ENCODE data around the gene APOBEC3F.
A peak's percentile ranks its signal among the peaks of the same experiment; 100 is the strongest.

APOBEC3F gene

GRCh38 chr22:39091126-39092081 is 50.7 kb downstream of the APOBEC3F start:
- H3K36me3 ChIP-seq (ENCODE audit: control insufficient read depth, insufficient read depth, low read length): no peaks in the 10 kb centered on the region
- H3K4me1 ChIP-seq (ENCODE audit: control insufficient read depth, insufficient read depth, low read length): peaks cover 2% of the 10 kb centered on the region
- no peak overlapping the region for H3K4me3 ChIP-seq (ENCODE audit: low read depth, low read length)
- no peak overlapping the region for H3K9ac ChIP-seq (ENCODE audit: low read depth, low read length)
- H3K9me3 ChIP-seq (ENCODE audit: control insufficient read depth, insufficient read depth, low read length): no peaks in the 10 kb centered on the region
- no peaks in the 10 kb centered on the region for H3K27me3 ChIP-seq (ENCODE audit: control insufficient read depth, insufficient read depth, low read length)

- H3K9ac ChIP-seq (ENCODE audit: low read depth, low read length): no peak overlapping the region
These were observed 51.6 kb downstream of the APOBEC3F start for GRCh38 chr22:39092111-39092862.

GRCh38 chr22:39094717-39095389 is 54.2 kb downstream of the APOBEC3F start:
- no peak overlapping the region for H3K4me3 ChIP-seq (ENCODE audit: low read depth, low read length)
- no peaks in the 10 kb centered on the region for H3K9me3 ChIP-seq (ENCODE audit: control insufficient read depth, insufficient read depth, low read length)
- no peaks in the 10 kb centered on the region for H3K36me3 ChIP-seq (ENCODE audit: control insufficient read depth, insufficient read depth, low read length)
- H3K4me1 ChIP-seq (ENCODE audit: control insufficient read depth, insufficient read depth, low read length): peaks cover 6% of the 10 kb centered on the region
- H3K27me3 ChIP-seq (ENCODE audit: control insufficient read depth, insufficient read depth, low read length): no peaks in the 10 kb centered on the region
- no peak overlapping the region for H3K9ac ChIP-seq (ENCODE audit: low read depth, low read length)

More at GRCh38 chr22:39092111-39092862, 51.6 kb downstream of the APOBEC3F start:
- H3K36me3 ChIP-seq (ENCODE audit: control insufficient read depth, insufficient read depth, low read length): no peaks in the 10 kb centered on the region
- no peaks in the 10 kb centered on the region for H3K27me3 ChIP-seq (ENCODE audit: control insufficient read depth, insufficient read depth, low read length)
- no peaks in the 10 kb centered on the region for H3K9me3 ChIP-seq (ENCODE audit: control insufficient read depth, insufficient read depth, low read length)
- peaks cover 5% of the 10 kb centered on the region for H3K4me1 ChIP-seq (ENCODE audit: control insufficient read depth, insufficient read depth, low read length)
- no peak overlapping the region for H3K4me3 ChIP-seq (ENCODE audit: low read depth, low read length)

GRCh38 chr22:39095971-39096370 is 55.3 kb downstream of the APOBEC3F start:
- H3K9ac ChIP-seq (ENCODE audit: low read depth, low read length): no peak overlapping the region
- peaks cover 9% of the 10 kb centered on the region for H3K4me1 ChIP-seq (ENCODE audit: control insufficient read depth, insufficient read depth, low read length)
- H3K4me3 ChIP-seq (ENCODE audit: low read depth, low read length): no peak overlapping the region
- H3K36me3 ChIP-seq (ENCODE audit: control insufficient read depth, insufficient read depth, low read length): no peaks in the 10 kb centered on the region
- no peaks in the 10 kb centered on the region for H3K27me3 ChIP-seq (ENCODE audit: control insufficient read depth, insufficient read depth, low read length)
- H3K9me3 ChIP-seq (ENCODE audit: control insufficient read depth, insufficient read depth, low read length): no peaks in the 10 kb centered on the region

GRCh38 chr22:39097098-39098020 is 56.7 kb downstream of the APOBEC3F start, which contains the start of gene APOBEC3H:
APOBEC3H (plus strand) TSS chr22:39097244; CDS start chr22:39100279, 3,035 bp downstream.
- Histone ChIP-seq H3K9me3 (ENCODE audit: control insufficient read depth, insufficient read depth, low read length) (no peaks in the 10 kb centered on the region), H3K36me3 (ENCODE audit: control insufficient read depth, insufficient read depth, low read length) (no peaks in the 10 kb centered on the region), H3K4me1 (ENCODE audit: control insufficient read depth, insufficient read depth, low read length) (peaks cover 9% of the 10 kb centered on the region), H3K27me3 (ENCODE audit: control insufficient read depth, insufficient read depth, low read length) (no peaks in the 10 kb centered on the region), H3K9ac (ENCODE audit: low read depth, low read length) (peak within 1 kb of the TSS; percentile 13), H3K4me3 (ENCODE audit: low read depth, low read length) (no peak within 1 kb of the TSS)

- Histone ChIP-seq H3K4me1 (ENCODE audit: control insufficient read depth, insufficient read depth, low read length) (peaks cover 9% of the 10 kb centered on the region), H3K9me3 (ENCODE audit: control insufficient read depth, insufficient read depth, low read length) (no peaks in the 10 kb centered on the region), H3K9ac (ENCODE audit: low read depth, low read length) (peak overlapping the region; percentile 13), H3K4me3 (ENCODE audit: low read depth, low read length) (no peak overlapping the region), H3K27me3 (ENCODE audit: control insufficient read depth, insufficient read depth, low read length) (no peaks in the 10 kb centered on the region), H3K36me3 (ENCODE audit: control insufficient read depth, insufficient read depth, low read length) (no peaks in the 10 kb centered on the region)
These were observed 57.4 kb downstream of the APOBEC3F start for GRCh38 chr22:39098026-39098425.

GRCh38 chr22:39098576-39098975 is 57.9 kb downstream of the APOBEC3F start:
- H3K9ac ChIP-seq (ENCODE audit: low read depth, low read length): no peak overlapping the region
- H3K9me3 ChIP-seq (ENCODE audit: control insufficient read depth, insufficient read depth, low read length): no peaks in the 10 kb centered on the region
- no peak overlapping the region for H3K4me3 ChIP-seq (ENCODE audit: low read depth, low read length)
- no peaks in the 10 kb centered on the region for H3K36me3 ChIP-seq (ENCODE audit: control insufficient read depth, insufficient read depth, low read length)
- H3K27me3 ChIP-seq (ENCODE audit: control insufficient read depth, insufficient read depth, low read length): no peaks in the 10 kb centered on the region
- H3K4me1 ChIP-seq (ENCODE audit: control insufficient read depth, insufficient read depth, low read length): peaks cover 9% of the 10 kb centered on the region

- H3K27me3 ChIP-seq (ENCODE audit: control insufficient read depth, insufficient read depth, low read length): no peaks in the 10 kb centered on the region
- H3K4me1 ChIP-seq (ENCODE audit: control insufficient read depth, insufficient read depth, low read length): peaks cover 9% of the 10 kb centered on the region
- H3K9ac ChIP-seq (ENCODE audit: low read depth, low read length): no peak overlapping the region
- no peaks in the 10 kb centered on the region for H3K36me3 ChIP-seq (ENCODE audit: control insufficient read depth, insufficient read depth, low read length)
- no peaks in the 10 kb centered on the region for H3K9me3 ChIP-seq (ENCODE audit: control insufficient read depth, insufficient read depth, low read length)
- H3K4me3 ChIP-seq (ENCODE audit: low read depth, low read length): peak overlapping the region; percentile 32
These were observed 60.6 kb downstream of the APOBEC3F start for GRCh38 chr22:39101226-39101625.

- H3K4me1 ChIP-seq (ENCODE audit: control insufficient read depth, insufficient read depth, low read length): peaks cover 2% of the 10 kb centered on the region
- no peaks in the 10 kb centered on the region for H3K36me3 ChIP-seq (ENCODE audit: control insufficient read depth, insufficient read depth, low read length)
- H3K9me3 ChIP-seq (ENCODE audit: control insufficient read depth, insufficient read depth, low read length): no peaks in the 10 kb centered on the region
- no peak overlapping the region for H3K4me3 ChIP-seq (ENCODE audit: low read depth, low read length)
- no peak overlapping the region for H3K9ac ChIP-seq (ENCODE audit: low read depth, low read length)
- no peaks in the 10 kb centered on the region for H3K27me3 ChIP-seq (ENCODE audit: control insufficient read depth, insufficient read depth, low read length)
These were observed 62.8 kb downstream of the APOBEC3F start for GRCh38 chr22:39103431-39103830.

Data from iPS-15b (cell line).